ENCODE data around the gene MACROD2. TPM values are rescaled to one million over a fixed set of nuclear protein-coding genes. Genes with fewer than 3 reads are reported as not detected.

Gene MACROD2
- total RNA-seq, 4 donors from 2014 or later, result 1.8 to 4.8 (median 2.9) TPM

DNA sequence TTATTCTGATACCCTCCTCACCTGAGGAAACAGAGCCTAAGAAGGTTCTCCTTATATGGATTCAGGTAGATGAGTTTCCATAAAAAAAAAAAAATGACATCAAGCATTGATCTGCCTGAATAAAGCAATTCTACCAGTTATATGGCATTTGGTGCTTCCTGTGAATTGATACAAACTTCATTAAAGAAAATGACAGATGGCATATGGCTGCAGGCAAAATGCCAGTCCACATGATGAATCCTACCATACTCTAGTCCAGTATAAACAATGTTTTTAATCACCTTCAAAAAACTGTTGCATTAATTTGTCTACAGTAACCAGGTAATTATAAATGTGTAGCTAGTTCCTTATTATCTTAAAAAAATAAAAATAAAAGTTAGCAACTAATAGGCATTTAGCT is 901.3 kb downstream of the MACROD2 start:
- no peaks in the 10 kb centered on the region for H3K4me1 ChIP-seq
- H3K36me3 ChIP-seq, result no peaks in the 10 kb centered on the region

DNA sequence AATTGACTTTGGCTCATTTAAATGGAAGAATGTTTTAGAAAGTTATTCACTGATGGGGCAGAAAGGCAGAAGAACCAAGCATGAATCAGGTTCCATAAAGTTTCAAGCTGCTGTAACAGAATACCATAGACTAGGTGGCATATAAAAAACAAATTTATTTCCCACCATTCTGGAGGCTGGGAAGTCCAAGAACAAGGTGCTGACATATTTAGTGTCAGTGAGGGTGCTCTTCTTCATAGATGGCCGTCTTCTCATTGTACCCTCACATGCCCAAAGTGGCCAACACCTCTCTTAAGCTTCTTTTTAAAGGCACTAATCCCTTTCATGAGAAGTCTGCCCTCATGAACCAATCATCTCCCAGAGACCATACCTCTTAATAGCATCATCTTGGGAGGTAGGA is 902.3 kb downstream of the MACROD2 start:
- 75 to 84% methylated on average over 1 of the region's 1 CpG for WGBS, 2 donors
- no peak overlapping the region for H3K4me3 ChIP-seq
- H3K27ac ChIP-seq, result no peak overlapping the region
- DNase-seq, result no peak
- no peaks in the 10 kb centered on the region for H3K36me3 ChIP-seq
- no peaks in the 10 kb centered on the region for H3K4me1 ChIP-seq
- no peaks in the 10 kb centered on the region for H3K9me3 ChIP-seq
- TF ChIP-seq POLR2A (IDR thresholded peaks at IDR 0.05), result no peak
- TF ChIP-seq, protein P1, sequence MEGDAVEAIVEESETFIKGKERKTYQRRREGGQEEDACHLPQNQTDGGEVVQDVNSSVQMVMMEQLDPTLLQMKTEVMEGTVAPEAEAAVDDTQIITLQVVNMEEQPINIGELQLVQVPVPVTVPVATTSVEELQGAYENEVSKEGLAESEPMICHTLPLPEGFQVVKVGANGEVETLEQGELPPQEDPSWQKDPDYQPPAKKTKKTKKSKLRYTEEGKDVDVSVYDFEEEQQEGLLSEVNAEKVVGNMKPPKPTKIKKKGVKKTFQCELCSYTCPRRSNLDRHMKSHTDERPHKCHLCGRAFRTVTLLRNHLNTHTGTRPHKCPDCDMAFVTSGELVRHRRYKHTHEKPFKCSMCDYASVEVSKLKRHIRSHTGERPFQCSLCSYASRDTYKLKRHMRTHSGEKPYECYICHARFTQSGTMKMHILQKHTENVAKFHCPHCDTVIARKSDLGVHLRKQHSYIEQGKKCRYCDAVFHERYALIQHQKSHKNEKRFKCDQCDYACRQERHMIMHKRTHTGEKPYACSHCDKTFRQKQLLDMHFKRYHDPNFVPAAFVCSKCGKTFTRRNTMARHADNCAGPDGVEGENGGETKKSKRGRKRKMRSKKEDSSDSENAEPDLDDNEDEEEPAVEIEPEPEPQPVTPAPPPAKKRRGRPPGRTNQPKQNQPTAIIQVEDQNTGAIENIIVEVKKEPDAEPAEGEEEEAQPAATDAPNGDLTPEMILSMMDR (IDR thresholded peaks at IDR 0.05), result no peak
- H3K27me3 ChIP-seq, result no peaks in the 10 kb centered on the region
- intact Hi-C loops (cut with DNase I), result no loop called here

More for the DNA sequence above, 901.3 kb downstream of the MACROD2 start:
- no peaks in the 10 kb centered on the region for H3K9me3 ChIP-seq
- intact Hi-C loops (cut with DNase I), result no loop called here
- H3K27me3 ChIP-seq, result no peaks in the 10 kb centered on the region
- H3K27ac ChIP-seq, result no peak overlapping the region
- DNase-seq, result no peak
- TF ChIP-seq POLR2A (IDR thresholded peaks at IDR 0.05), result no peak
- TF ChIP-seq, protein P1 (IDR thresholded peaks at IDR 0.05), result no peak
- no peak overlapping the region for H3K4me3 ChIP-seq

- intact Hi-C loops (cut with DNase I), result no loop called here
- Histone ChIP-seq H3K4me3 (no peak overlapping the region), H3K4me1 (no peaks in the 10 kb centered on the region), H3K36me3 (no peaks in the 10 kb centered on the region), H3K9me3 (no peaks in the 10 kb centered on the region), H3K27ac (no peak overlapping the region), H3K27me3 (no peaks in the 10 kb centered on the region)
- WGBS, 2 donors, result 63 to 90% methylated on average over 4 of the region's 4 CpGs
- DNase-seq, result no peak
- TF ChIP-seq, protein P1 (IDR thresholded peaks at IDR 0.05), result no peak
- TF ChIP-seq POLR2A (IDR thresholded peaks at IDR 0.05), result no peak
These were observed 907.2 kb downstream of the MACROD2 start for GRCh38 chr20:14902432-14903089.

DNA sequence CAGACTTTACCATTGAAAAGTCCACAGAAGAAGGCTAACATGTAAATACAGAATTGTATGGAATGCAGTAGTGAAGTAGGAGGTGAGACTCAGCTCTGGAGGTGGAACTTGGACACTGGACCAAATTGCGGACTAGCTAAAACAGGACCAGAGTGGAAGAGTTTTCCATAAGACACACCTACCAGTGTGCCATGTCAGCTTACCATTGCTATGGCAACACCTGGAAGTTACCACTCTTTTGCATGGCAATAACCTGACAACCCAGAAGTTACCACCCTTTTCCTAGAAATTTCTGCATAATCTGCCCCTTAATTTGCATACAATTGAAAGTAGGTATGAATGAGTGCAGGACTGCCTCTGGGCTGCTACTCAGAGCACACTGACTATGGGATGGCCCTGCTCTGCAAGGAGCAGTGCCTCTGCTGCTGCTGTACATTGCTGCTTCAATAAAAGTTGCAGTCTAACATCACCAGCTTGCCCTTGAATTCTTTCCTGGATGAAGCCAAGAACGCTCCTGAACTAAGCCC is 911.7 kb downstream of the MACROD2 start:
- H3K4me3 ChIP-seq, result no peak overlapping the region
- no peaks in the 10 kb centered on the region for H3K27me3 ChIP-seq
- TF ChIP-seq, protein P1 (IDR thresholded peaks at IDR 0.05), result no peak
- TF ChIP-seq POLR2A (IDR thresholded peaks at IDR 0.05), result no peak
- no peak for DNase-seq
- intact Hi-C loops (cut with DNase I), result no loop called here
- no peak overlapping the region for H3K27ac ChIP-seq
- WGBS, 2 donors, result 80 to 91% methylated on average over 2 of the region's 2 CpGs
- no peaks in the 10 kb centered on the region for H3K4me1 ChIP-seq
- H3K9me3 ChIP-seq, result no peaks in the 10 kb centered on the region
- no peaks in the 10 kb centered on the region for H3K36me3 ChIP-seq

GRCh38 chr20:14910126-14910525 is 914.8 kb downstream of the MACROD2 start:
- intact Hi-C loops (cut with DNase I), result no loop called here
- no peaks in the 10 kb centered on the region for H3K9me3 ChIP-seq
- 91 to 93% methylated on average over 2 of the region's 2 CpGs for WGBS, 2 donors
- no peak overlapping the region for H3K27ac ChIP-seq
- TF ChIP-seq, protein P1 (IDR thresholded peaks at IDR 0.05), result no peak
- TF ChIP-seq POLR2A (IDR thresholded peaks at IDR 0.05), result no peak
- DNase-seq, result no peak
- no peaks in the 10 kb centered on the region for H3K36me3 ChIP-seq
- no peaks in the 10 kb centered on the region for H3K27me3 ChIP-seq
- H3K4me1 ChIP-seq, result no peaks in the 10 kb centered on the region
- no peak overlapping the region for H3K4me3 ChIP-seq
